Measurements from ENCODE around the gene STK26. TPM values are rescaled to one million over a fixed set of nuclear protein-coding genes. Genes with fewer than 3 reads are reported as not detected.
"Not testable (repeated sequence)": the region's sequence is repeated elsewhere in the genome, so short reads cannot be mapped to it uniquely, and the experiment has no call there.

The STK26 gene
- polyA plus RNA-seq, 10 donors: 30.0 to 69.3 (median 51.2) TPM

DNA sequence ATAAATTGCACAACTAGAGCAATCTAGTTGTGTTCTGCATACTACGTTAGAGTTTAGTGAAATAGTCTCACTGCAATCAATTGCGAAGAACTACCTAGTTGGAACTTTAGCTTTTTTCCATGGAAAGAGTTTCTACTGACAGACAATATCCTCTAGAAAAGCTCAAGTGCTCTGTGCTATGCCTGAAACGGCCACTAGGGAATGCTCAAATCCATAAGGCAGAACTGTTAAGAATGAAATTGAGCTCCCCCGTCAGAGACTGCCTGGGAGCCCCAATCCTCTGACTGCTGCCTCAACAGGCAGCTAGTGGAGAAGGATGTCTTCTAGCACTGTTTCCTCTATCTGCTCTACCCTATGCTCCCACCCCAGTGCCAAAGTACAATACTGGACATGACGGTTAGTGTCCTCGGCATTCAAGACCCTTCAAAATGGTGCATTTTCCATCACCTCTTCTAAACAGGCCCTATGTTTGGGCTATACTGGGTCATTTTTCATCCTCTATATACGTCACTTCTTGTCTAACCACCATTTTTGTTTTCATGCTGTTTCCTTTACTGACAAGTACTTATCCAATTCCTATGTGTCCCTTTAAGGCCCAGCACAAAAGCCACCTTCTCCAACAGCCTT is 69.5 kb downstream of the STK26 start:
- peak; percentile 43 to 73 (median 67) for DNase-seq

DNA sequence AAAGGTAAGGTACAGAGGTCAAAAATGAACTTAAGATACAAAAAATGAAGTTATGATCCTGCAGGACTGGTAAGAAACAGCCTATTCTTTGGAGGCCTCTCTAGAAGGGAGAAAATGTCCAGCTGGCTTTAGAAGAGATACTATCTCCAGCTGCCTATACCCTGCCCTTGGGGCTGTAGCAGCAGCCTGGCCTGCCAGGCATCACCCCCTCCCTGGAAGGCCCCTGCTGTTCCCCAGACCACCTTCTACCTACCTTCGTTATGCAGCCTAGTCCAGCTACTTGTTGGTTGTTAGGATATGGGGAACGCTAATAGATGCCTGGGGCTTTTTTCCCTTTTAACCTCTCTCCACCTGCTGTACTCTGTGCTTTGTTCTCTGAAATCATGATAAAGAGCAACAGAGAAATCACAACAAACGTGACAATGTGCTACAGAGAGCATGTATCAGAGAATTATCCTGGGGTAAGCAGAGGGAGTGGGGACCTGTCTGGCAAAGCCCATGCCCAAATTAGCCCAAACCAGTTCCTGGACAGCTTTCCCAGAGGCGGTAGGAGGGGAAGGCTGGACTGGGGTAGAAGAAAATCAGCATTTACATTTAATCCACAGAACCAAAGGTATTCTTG is 70.2 kb downstream of the STK26 start:
- DNase-seq: no peak

DNA sequence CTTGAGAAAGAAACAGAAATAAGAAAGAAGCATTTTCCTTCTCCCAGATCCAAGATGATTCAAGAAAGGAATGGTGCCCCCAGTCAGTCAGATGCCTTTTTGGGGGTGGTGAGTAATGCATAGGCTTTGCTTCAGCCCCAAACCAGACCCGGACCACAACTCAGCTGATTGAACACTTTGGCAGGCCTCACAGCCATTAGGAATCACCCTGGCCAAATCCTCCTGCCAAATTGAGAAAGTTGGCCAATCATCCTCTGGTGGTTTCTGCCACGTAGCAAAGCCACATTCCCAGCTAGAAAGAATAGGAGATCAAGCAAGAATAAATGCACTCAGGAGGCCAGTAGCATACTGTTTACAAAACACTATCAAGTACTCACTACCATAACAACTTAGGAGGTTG is 71.1 kb downstream of the STK26 start:
- no peak for DNase-seq

DNA sequence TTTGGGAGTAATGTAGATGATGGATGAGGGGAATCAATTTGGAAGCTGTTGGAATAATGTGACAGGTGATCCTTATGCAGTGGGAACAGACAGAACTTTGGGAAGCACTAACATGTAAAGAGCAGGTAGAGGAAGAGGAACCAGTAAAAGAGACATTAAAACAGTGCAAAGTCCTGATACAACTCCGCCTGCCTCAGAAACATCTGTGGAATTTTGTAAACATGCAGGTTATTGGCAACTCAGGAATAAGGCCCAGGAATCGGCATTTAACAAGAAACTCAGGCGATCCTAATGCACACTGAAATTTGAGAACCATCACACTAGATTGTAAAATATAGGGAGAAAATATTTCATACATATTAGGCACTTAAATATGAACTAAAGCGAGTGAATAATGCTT is 75.6 kb downstream of the STK26 start:
- DNase-seq: not testable (repeated sequence)

DNA sequence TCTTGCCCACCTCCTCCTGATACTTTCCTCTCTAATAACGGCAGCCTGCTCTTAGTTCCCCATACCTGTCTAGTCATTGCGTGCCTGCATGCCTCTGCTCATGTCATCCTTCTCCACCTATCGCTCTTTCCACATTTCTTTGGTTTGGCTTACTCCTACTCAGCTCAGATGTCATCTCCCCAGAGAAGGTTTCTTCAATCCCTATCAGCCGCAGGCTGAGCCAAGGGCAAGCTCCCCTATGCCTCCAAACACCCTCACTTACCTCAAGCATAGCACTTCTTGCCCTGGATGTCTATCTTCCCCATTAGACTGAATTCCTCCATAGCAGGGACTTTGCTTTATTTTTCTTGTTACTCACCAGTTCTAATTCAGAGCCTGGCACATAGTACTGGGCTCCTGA is 78.1 kb downstream of the STK26 start:
- DNase-seq: no peak

DNA sequence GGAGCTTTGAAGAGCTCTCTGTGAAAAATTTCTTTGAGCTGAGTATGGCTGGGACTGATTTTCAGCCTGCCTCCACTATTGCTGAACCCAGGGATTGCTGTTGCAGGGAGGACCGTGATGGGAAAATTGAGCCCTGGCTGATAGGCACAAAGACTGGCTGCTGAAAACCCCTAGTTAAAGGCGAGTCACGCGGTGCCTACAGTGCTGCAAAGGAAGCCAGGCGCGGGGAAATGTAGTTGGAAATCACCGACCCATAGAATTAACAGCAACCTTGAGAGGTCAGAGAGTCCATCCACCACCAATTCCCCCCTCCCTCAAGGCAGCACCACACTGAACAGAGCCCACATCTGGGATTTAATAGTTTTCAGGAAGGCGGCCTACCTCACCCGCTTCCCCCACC is 78.7 kb downstream of the STK26 start:
- no peak for DNase-seq

DNA sequence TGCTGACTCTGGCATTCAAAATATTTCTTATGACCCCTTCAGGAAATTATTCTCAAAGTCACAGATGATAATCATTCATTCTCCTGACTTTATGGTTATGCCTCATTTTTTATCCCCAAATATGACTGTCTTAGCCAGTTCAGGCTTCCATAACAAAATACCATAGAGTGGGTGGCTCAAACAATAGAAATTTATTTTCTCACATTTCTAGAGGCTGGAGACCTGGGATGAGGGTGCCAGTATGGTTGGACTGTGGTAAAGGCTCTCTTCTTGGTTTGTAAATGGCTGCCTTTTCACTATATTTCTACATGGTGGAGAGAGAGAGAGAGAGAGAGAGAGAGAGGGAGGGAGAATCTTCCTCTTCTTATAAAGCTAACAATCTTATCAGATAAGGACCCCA is 84.2 kb downstream of the STK26 start:
- DNase-seq: no peak

DNA sequence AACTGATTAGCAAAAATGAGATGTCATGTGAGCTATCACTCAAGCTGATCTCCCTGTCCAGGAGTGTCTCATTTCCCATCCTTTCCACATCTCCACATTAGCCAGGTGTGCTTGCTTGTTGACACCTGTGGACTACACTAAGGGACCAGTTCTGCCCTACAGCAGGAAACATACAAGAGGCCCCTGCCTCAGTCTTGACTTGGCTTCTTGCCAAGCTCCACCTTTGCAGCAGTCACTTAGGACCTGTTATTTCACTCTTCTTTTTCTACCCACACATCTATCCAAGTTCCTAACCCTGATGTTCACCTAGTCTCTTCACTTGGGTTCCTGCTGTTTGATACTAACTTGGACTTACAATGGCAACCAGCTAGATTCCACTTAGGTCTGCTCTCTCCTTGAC is 91.5 kb downstream of the STK26 start:
- no peak for DNase-seq

DNA sequence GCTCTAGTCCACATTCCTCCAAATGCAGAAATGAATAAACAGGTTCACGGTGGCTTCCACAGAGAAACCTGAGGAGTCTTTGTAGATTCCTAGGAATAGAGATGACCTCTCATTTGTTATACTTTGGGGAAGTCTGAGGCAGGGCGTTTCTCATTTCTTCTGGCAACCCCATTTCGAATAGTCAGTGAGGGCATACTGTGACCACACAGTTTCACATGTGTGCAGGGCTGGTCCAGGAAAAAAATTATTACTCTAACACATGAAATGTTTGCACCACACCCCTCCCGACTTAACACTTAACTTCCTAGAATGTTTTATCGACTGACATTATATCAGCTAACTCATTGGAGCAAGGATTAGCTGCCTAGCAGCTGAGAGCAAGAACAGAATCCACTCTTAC is 92.7 kb downstream of the STK26 start:
- DNase-seq: no peak

DNA sequence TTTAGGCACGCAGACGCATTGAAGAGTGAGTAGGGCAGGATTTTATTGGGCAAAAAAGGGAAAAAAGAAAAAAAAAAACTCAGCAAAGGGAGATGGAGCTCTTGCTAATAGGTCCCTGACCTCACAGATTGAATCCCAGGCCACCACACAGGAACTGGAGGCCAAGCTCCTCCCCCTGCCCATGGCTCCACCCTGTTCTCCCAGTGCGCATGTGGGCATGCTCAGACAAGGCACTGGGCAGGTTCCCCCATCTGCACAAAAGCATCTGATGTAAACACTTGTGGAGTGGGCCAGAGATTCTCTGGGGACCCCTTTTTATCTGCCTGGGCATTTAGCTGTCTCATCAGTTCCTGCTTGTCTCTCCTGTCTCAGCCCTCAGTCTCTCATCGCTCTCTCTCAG is 95.3 kb downstream of the STK26 start:
- no peak for DNase-seq

DNA sequence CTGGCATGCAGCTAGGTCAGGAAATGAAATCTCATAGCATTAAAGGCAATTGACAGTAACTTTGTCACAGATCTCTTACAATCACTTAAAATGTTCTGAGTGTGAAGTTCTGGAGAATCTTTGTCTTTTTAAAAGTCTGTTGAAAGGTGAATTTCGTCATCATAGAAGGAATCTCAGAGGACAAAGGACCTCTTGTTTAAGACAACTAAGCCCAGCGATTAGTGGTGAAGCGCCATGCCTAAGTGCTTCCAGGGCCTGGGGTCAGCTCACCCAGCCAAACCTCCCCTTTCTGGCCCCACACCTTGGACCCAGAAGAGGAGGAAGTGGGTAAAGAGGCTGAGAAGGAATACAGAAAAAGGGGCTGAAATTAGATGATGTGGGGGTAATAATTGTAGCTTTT is 96.2 kb downstream of the STK26 start:
- no peak for DNase-seq

DNA sequence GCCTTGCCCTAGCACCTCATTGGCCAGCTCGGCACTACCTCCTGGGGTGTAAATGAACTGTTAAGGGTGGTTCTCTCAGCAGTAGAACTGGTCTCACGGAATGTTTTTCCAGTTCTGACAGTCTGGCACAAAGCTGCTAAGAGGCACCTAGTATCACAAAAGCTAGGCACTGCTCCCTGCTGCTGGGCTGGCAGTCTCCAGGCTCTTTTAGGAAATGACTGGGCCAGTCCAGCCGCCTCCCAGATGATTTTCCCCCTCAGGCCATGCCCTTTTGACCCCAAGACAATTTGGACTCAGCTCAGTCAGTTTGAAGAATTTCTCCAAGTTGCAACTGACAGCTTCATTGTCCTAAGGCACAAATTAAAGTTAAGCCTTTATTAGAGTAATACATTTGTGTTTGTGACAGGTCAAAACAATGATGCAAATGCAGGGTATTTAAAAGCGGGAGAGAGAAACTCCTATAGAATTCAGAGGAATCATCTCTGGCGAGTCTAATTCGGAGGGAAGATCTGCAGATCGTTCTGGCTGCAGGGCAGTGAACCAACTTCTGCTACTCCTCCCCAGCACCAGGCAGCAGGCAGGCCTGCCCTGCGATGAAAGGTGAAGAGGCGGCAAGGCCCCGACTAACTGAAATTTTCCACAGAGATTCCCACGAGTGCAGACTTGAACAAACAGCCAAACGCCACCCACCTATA is 96.9 kb downstream of the STK26 start:
- DNase-seq: no peak

DNA sequence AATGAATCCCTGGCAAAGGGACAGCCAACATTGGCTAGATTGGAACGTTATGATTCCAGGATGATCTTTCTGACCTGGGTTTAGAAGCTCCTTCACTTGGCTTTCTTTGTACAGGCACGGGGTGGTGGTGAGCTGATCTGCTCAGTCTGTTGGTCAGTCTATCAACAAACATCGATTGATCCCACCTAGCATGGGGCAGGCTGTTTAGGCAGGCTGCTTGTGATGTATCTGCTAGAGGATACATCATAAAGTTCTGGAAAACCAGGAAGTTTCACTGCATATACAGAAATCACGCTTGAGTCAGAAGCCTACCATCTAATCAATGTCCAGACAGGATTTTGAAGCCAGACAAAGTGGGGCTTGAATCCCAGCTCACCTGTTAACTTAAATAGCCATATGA is 97.8 kb downstream of the STK26 start:
- no peak for DNase-seq

Other genes with a start within 250 kb of the STK26 start
- gene FRMD7, start 104.7 kb downstream of the STK26 start, polyA plus RNA-seq (ENCODE audit: insufficient read length in 10 of 10): under 1 TPM; 0.07 to 0.93 (median 0.50) TPM
- gene RAP2C, start 196.1 kb downstream of the STK26 start, polyA plus RNA-seq (ENCODE audit: insufficient read length in 10 of 10): 10 to 100 TPM; 54.5 to 85.8 (median 70.6) TPM